NT2/D1 (cell line): ENCODE measurements around the gene PRKG2.

Experiments
- SUZ12 ChIP-seq: IDR thresholded peaks from 2 replicates; pipeline ENCODE4 v1.6.1; 2011; ENCODE audit not compliant: insufficient read length, insufficient read depth; ENCODE audit errors: extremely low read depth
- YY1 ChIP-seq: IDR thresholded peaks from 2 replicates; pipeline ENCODE4 v1.6.1; 2011; ENCODE audit not compliant: insufficient read length, insufficient read depth

DNA sequence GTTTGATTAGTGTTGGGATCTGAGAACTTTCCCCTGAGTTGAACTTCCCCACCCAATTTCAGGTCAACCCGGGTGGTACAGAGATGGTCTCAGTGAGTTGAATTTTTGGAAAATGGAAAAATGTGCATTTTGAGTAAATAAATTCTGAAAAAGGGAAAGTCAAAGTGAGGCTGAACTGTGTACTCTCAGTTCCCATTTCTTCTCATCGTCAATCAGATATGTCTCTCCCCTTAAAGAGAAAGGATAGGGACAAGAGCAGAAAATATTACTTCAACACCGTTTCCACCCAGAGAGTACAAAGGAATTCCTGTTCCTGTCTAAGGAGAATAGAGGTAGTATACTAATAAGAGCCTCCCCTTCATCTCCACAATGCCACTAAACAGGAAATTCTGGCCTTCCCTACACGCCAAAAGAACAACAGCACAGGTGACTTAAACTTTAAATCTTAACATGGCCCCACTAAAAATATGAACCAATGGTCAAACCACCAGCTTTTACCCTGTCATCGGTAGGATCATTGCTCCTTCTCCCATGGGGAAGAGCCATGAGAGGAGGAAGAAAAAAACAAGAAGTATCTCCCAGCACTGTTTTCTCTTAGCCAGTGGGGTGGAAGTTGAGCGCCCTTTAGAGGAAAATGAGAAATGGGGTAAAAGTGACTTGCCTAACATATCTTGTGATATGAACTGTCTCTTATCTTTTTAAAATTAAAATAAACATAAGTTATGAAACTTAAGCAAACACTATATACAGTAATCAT lies 154.3 kb downstream of the PRKG2 start:
- TF ChIP-seq YY1 (no peak), SUZ12 (no peak)
